ENCODE measurements around the gene RRAD. TPM values are rescaled to one million over a fixed set of nuclear protein-coding genes. Genes with fewer than 3 reads are reported as not detected.

The RRAD gene
- polyA plus RNA-seq, 2 of the 4 experiments (the other 2 are of a cell fraction) = 0.75 to 2.2 TPM

DNA sequence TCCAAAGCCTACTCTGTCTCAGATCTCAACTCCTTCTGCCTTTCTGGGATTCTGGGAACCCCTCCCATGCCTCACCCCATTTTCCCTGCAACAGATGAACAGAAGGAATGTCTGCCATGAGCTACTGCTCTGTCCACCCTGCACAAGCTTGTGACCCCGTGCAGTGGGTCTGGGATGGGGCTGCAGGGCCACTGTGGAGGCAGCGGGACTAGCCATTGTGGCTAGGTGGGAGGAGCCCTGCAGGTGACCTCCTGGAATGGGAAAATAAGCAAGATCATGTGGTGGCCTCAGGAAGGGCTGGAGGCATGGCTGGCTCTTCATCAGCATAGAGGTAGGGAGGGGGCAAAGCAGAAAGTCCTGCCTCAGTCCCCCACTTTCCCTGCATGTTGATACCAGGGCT lies 31.3 kb downstream of the RRAD start:
- no peak overlapping the region for H3K4me3 ChIP-seq
- no peak for FAIRE-seq
- CTCF ChIA-PET = interaction anchor here (1.0 to 40.8 kb wide), 18 partner anchors 11 to 264 kb away, joined by 4 to 837 read pairs (median 12); partner anchors contain the start of genes CDH16, CES3, CIAO2B and NAE1
- H3K27ac ChIP-seq = no peak overlapping the region
- no peaks in the 10 kb centered on the region for H3K9me3 ChIP-seq
- TF ChIP-seq HDAC2 (IDR thresholded peaks at IDR 0.05) = no peak
- ATAC-seq = no peak
- WGBS (ENCODE audit: missing lambda C conversion rate) = 66% methylated on average over 2 of the region's 2 CpGs
- POLR2A ChIA-PET = no interaction called here
- peaks cover 4% of the 10 kb centered on the region; the same call in 2 of the 3 replicates for H3K4me1 ChIP-seq
- no peak overlapping the region for H3K4me2 ChIP-seq
- no peak for DNase-seq (ENCODE audit: low read depth in 1 of 2, low spot score in 1 of 2)

DNA sequence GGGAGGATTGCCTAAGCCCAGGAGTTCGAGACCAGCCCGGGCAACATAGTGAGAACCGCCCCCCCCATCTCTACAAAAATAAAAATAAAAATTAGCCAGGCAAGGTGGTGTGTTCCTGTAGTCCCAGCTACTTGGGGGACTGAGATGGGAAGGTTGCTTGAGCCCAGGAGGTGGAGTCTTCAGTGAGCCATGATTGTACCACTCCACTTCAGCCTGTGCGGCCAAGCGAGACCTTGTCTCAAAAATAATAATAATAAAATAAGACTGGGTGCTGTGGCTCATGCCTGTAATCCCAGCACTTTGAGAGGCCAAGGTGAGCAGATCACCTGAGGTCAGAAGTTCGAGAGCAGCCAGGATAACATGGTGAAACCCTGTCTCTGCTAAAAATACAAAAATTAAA lies 33.5 kb downstream of the RRAD start:
- no peak for DNase-seq (ENCODE audit: low read depth in 1 of 2, low spot score in 1 of 2)
- Histone ChIP-seq H3K4me1 (peaks cover 3% of the 10 kb centered on the region; the same call in 1 of the 3 replicates), H3K4me2 (no peak overlapping the region), H3K27ac (no peak overlapping the region), H3K4me3 (no peak overlapping the region), H3K9me3 (no peaks in the 10 kb centered on the region)
- ChIA-PET CTCF (interaction anchor here (0.8 to 40.8 kb wide), 8 partner anchors 10 to 293 kb away, joined by 3 to 837 read pairs (median 6); partner anchors contain the start of genes CDH16, NAE1 and RRAD), POLR2A (interaction anchor here (0.6 kb wide), 1 partner anchor 19 kb away, joined by 5 read pairs; no protein-coding TSS in a partner anchor)
- FAIRE-seq = no peak
- no peak for TF ChIP-seq CHD4 (IDR thresholded peaks at IDR 0.05; ENCODE audit: borderline replicate concordance)
- no peak for TF ChIP-seq ZFP36 (IDR thresholded peaks at IDR 0.05; ENCODE audit: borderline replicate concordance, partially characterized antibody)
- TF ChIP-seq JUNB (IDR thresholded peaks at IDR 0.05) = no peak
- no peak for TF ChIP-seq NR3C1 (IDR thresholded peaks at IDR 0.05)
- TF ChIP-seq, protein P1, sequence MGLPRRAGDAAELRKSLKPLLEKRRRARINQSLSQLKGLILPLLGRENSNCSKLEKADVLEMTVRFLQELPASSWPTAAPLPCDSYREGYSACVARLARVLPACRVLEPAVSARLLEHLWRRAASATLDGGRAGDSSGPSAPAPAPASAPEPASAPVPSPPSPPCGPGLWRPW (IDR thresholded peaks at IDR 0.05) = no peak
- TF ChIP-seq EP300 (IDR thresholded peaks at IDR 0.05) = no peak
- TF ChIP-seq HOXA7 (CRISPR knock-in tag; IDR thresholded peaks at IDR 0.05) = no peak
- no peak for TF ChIP-seq POLR2AphosphoS2 (conservative IDR thresholded peaks at IDR 0.05; ENCODE audit: low read length)
- no peak for TF ChIP-seq ZSCAN20 (CRISPR knock-in tag; IDR thresholded peaks at IDR 0.05)
- TF ChIP-seq, protein P2, sequence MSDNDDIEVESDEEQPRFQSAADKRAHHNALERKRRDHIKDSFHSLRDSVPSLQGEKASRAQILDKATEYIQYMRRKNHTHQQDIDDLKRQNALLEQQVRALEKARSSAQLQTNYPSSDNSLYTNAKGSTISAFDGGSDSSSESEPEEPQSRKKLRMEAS (IDR thresholded peaks at IDR 0.05) = no peak
- no peak for ATAC-seq
- WGBS (ENCODE audit: missing lambda C conversion rate) = 92% methylated on average over 6 of the region's 6 CpGs

DNA sequence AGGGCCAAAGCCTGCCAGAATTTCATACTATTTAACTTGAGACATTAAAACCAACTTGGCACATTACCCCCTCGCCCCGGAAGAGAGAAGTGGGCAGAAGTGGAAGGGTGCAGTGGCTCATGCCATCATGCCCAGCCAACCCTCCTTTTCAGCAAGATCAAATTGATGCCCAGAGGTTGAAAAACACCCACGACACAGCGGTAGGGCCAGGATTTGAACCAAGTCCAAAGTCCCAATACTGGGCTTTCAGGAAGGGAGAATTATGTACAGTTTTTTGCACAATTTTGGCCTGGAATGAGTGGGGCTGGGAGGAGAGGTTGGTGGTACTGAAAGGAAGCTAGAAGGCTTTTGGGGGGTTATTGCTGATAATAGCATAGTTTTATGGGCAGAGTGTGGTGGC lies 34.0 kb downstream of the RRAD start:
- no peak overlapping the region for H3K4me3 ChIP-seq
- ChIA-PET CTCF (interaction anchor here (1.2 to 40.8 kb wide), 6 partner anchors 10 to 294 kb away, joined by 3 to 837 read pairs (median 4); partner anchors contain the start of genes CDH16 and RRAD), POLR2A (no interaction called here)
- peaks cover 4% of the 10 kb centered on the region; the same call in 1 of the 3 replicates for H3K4me1 ChIP-seq
- TF ChIP-seq CEBPB (IDR thresholded peaks at IDR 0.05) (no peak), RAD21 (conservative IDR thresholded peaks at IDR 0.05 in 1 of 2, IDR thresholded peaks at IDR 0.05 in 1 of 2) (no peak), POLR2A (IDR thresholded peaks at IDR 0.05; ENCODE audit: low read length) (no peak), SMC3 (IDR thresholded peaks at IDR 0.05) (no peak), ZFP36 (IDR thresholded peaks at IDR 0.05; ENCODE audit: borderline replicate concordance, partially characterized antibody) (no peak), ESRRA (IDR thresholded peaks at IDR 0.05; ENCODE audit: borderline replicate concordance, low read length) (no peak), CHD4 (IDR thresholded peaks at IDR 0.05; ENCODE audit: borderline replicate concordance) (no peak), MAFK (IDR thresholded peaks at IDR 0.05; ENCODE audit: partially characterized antibody) (no peak), RARB (CRISPR knock-in tag; IDR thresholded peaks at IDR 0.05) (no peak), KDM5A (IDR thresholded peaks at IDR 0.05) (no peak)
- TF ChIP-seq, protein P3, sequence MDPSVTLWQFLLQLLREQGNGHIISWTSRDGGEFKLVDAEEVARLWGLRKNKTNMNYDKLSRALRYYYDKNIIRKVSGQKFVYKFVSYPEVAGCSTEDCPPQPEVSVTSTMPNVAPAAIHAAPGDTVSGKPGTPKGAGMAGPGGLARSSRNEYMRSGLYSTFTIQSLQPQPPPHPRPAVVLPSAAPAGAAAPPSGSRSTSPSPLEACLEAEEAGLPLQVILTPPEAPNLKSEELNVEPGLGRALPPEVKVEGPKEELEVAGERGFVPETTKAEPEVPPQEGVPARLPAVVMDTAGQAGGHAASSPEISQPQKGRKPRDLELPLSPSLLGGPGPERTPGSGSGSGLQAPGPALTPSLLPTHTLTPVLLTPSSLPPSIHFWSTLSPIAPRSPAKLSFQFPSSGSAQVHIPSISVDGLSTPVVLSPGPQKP (IDR thresholded peaks at IDR 0.05; ENCODE audit: low read depth, low read length) = no peak
- TF ChIP-seq, protein P4, sequence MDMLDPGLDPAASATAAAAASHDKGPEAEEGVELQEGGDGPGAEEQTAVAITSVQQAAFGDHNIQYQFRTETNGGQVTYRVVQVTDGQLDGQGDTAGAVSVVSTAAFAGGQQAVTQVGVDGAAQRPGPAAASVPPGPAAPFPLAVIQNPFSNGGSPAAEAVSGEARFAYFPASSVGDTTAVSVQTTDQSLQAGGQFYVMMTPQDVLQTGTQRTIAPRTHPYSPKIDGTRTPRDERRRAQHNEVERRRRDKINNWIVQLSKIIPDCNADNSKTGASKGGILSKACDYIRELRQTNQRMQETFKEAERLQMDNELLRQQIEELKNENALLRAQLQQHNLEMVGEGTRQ (IDR thresholded peaks at IDR 0.05) = no peak
- TF ChIP-seq, protein P5, sequence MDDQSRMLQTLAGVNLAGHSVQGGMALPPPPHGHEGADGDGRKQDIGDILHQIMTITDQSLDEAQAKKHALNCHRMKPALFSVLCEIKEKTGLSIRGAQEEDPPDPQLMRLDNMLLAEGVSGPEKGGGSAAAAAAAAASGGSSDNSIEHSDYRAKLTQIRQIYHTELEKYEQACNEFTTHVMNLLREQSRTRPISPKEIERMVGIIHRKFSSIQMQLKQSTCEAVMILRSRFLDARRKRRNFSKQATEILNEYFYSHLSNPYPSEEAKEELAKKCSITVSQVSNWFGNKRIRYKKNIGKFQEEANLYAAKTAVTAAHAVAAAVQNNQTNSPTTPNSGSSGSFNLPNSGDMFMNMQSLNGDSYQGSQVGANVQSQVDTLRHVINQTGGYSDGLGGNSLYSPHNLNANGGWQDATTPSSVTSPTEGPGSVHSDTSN (IDR thresholded peaks at IDR 0.05) = no peak
- TF ChIP-seq, protein P6, sequence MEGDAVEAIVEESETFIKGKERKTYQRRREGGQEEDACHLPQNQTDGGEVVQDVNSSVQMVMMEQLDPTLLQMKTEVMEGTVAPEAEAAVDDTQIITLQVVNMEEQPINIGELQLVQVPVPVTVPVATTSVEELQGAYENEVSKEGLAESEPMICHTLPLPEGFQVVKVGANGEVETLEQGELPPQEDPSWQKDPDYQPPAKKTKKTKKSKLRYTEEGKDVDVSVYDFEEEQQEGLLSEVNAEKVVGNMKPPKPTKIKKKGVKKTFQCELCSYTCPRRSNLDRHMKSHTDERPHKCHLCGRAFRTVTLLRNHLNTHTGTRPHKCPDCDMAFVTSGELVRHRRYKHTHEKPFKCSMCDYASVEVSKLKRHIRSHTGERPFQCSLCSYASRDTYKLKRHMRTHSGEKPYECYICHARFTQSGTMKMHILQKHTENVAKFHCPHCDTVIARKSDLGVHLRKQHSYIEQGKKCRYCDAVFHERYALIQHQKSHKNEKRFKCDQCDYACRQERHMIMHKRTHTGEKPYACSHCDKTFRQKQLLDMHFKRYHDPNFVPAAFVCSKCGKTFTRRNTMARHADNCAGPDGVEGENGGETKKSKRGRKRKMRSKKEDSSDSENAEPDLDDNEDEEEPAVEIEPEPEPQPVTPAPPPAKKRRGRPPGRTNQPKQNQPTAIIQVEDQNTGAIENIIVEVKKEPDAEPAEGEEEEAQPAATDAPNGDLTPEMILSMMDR (IDR thresholded peaks at IDR 0.05) = no peak
- ATAC-seq = no peak
- no peak for FAIRE-seq
- no peak overlapping the region for H3K4me2 ChIP-seq
- no peak for DNase-seq (ENCODE audit: low read depth in 1 of 2, low spot score in 1 of 2)
- H3K9me3 ChIP-seq = no peaks in the 10 kb centered on the region
- 94% methylated on average over 4 of the region's 4 CpGs for WGBS (ENCODE audit: missing lambda C conversion rate)
- H3K27ac ChIP-seq = no peak overlapping the region
